ENCODE measurements around the gene BBS7. TPM values are rescaled to one million over a fixed set of nuclear protein-coding genes. Genes with fewer than 3 reads are reported as not detected.

BBS7 gene
- total RNA-seq (2014; rRNA removed; shearing (Covaris generic)), result 11.4 and 13.1 TPM in 2 replicates
- polyA plus RNA-seq (2014; cell fraction: nucleus; rRNA removed), result 8.8 and 10.3 TPM in 2 replicates

GRCh38 chr4:121869841-121870822 is at the start of gene BBS7:
TSS of gene BBS7 (minus strand) at chr4:121870474. CDS start at chr4:121870313, 161 bp downstream.
- DNase-seq (ENCODE audit: extremely low read depth, low read depth), result peak; percentile 89

DNA sequence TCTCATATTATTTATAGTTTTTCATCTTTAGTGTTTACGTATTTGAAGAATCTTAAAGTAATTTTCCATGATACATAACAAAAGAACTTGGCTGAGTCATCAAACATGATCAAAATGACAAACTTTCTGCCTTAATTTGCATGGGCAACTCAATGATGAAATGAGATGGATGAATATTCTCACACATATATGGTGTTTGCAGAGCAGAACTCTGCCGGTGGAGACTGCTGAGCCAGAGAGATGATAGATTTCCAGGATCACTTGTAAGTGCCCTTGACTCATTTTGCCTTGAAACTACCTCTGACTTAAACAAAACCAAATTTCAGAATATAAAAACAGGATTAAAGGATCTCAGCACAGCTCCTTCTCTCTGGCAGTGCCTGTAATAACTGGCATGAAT is 43.4 kb upstream of the BBS7 start:
- DNase-seq (ENCODE audit: extremely low read depth, low read depth), result no peak

- no peak for DNase-seq (ENCODE audit: extremely low read depth, low read depth)
Measured at GRCh38 chr4:121908346-121908745, 38.1 kb upstream of the BBS7 start.

- peak; percentile 54 for DNase-seq (ENCODE audit: extremely low read depth, low read depth)
Measured at GRCh38 chr4:121900132-121900983, 30.1 kb upstream of the BBS7 start.

DNA sequence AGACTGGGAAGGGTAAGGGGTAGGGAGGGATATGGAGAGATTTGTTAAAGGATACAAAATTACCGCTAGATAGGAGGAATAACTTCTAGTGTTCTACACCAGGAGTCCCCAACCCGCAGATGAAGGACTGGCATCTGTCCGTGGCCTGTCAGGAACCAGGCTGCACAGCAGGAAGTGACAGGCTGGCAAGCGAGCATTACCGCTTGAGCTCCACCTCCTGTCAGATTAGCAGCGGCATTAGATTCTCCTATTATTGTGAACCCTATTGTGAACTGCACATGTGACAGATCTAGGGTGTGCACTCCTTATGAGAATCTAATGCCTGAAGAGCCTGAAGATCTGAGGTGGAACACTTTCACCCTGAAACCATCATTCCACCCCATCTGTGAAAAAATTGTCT is 27.9 kb upstream of the BBS7 start:
- DNase-seq (ENCODE audit: extremely low read depth, low read depth), result no peak

DNA sequence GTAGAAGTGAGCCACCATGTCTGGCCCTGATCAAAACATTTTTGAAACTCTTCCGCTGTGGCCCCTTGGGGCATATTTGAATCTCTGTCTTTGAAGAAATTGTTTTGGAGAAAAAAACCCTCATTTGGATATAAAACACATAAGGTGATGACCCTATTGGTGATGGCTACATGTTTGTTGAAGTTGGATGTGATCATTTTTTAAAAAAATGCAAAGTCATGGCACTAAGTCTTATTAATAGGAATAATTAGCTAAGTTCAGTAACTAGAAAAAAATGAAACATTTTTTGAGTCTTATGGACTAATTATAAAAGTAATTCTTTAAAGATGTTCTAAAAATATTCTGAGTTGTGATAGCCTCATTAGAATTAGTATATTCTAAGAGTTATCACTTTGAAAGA is 17.9 kb upstream of the BBS7 start:
- no peak for DNase-seq (ENCODE audit: extremely low read depth, low read depth)

DNA sequence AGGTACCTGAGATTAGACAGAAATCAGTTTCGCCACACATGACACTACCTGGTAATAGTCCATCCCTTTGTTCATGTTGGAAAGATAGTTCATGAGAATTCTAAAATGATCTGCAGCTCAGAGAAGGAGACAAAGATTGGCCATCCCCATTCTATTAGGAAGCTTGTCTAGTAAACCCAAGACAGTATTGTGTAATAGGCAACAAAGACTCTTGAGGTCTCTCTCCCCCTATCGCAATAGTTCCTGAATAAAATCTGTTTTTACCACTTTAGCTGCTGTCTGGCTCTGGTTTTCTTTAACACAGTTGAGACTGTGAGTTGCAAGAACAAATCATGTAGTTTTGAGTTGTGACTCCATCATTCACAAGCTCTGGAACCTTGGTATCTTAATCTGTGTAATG is 14.8 kb upstream of the BBS7 start:
- DNase-seq (ENCODE audit: extremely low read depth, low read depth), result no peak

- no peak for DNase-seq (ENCODE audit: extremely low read depth, low read depth)
Measured at GRCh38 chr4:121881158-121881557, 10.9 kb upstream of the BBS7 start.

- no peak for DNase-seq (ENCODE audit: extremely low read depth, low read depth)
Measured at GRCh38 chr4:121879135-121879534, 8.9 kb upstream of the BBS7 start.

- DNase-seq (ENCODE audit: extremely low read depth, low read depth), result no peak
Measured at GRCh38 chr4:121877041-121877773, 6.9 kb upstream of the BBS7 start.

DNA sequence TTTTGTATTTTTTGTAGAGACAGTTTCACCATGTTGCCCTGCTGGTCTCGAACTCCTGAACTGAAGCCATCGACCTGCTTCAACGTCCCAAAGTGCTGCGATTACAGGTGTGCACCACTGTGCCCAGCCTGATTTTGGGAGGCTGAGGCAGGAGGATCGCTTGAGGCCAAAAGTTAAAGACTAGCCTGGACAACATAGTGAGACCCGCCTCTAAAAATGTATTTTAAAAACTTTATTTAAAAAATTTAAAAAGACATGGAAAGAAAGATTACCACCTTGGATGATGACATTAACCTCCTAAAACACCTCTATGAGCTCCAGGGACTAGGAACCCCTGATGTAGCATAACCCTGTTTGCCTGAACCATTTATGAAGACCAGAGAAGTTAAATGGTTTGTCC is 5.8 kb upstream of the BBS7 start:
- DNase-seq (ENCODE audit: extremely low read depth, low read depth), result no peak

GRCh38 chr4:121875652-121876051 is 5.4 kb upstream of the BBS7 start:
- DNase-seq (ENCODE audit: extremely low read depth, low read depth), result no peak

DNA sequence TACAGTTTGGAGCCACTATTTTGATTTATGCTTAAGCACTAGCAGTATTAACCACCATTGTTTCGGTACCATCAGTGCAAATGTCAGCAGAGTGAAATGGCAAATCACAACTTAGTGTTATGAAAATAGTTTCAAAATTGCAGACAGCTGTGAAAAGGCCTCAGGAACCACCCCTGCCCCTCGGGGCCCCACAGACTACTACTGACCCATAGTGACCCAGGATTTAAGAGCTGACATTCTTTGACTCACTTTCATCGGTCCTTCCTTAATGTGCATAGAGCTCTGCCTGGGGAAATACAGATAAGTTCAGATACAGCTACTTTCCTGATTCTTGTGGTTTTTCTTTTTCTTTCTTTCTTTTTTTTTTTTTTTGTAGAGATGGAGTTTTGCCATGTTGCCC is 3.3 kb upstream of the BBS7 start:
- peak; percentile 76 for DNase-seq (ENCODE audit: extremely low read depth, low read depth)

DNA sequence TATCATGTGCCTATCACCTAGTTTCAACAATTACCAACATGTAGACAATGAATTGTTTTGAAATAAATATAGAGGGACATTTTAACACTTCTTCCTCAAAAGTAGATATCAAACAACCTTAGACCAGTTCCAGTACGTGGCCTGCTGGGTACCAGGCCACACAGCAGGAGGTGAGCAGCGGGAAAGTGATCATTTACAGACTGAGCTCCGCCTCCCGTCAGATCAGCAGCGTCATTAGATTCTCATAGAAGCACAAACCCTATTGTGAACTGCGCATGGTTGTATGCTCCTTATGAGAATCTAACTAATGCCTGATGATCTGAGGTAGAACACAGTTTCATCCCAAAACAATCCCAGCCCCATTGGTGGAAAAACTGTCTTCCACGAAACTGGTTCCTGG is 6.5 kb downstream of the BBS7 start:
- DNase-seq (ENCODE audit: extremely low read depth, low read depth), result no peak

- DNase-seq (ENCODE audit: extremely low read depth, low read depth), result no peak
Measured at GRCh38 chr4:121861426-121861825, 8.8 kb downstream of the BBS7 start.

- DNase-seq (ENCODE audit: extremely low read depth, low read depth), result no peak
Measured at GRCh38 chr4:121860121-121860520, 10.2 kb downstream of the BBS7 start.

- no peak for DNase-seq (ENCODE audit: extremely low read depth, low read depth)
Measured at GRCh38 chr4:121851354-121851753, 18.9 kb downstream of the BBS7 start.

DNA sequence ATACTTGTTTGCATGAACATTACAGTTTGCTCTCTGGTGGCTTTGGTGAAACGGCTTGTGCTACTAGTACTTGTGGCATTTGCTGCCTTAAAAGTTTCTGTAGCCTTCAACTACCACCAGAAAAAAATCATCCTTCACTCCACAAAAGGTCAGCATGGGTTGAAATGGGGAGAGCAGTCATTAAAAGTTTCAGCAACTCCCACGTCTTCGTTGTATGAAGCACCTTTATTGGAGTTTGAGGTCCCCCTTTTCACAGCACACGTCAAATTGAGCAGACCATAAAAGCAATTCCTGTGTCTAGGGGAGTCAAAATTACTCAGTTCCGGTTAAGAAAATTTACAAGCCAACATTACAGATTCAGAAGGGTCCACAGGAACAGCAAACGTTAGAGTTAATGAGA is 23.6 kb downstream of the BBS7 start:
- DNase-seq (ENCODE audit: extremely low read depth, low read depth), result no peak

DNA sequence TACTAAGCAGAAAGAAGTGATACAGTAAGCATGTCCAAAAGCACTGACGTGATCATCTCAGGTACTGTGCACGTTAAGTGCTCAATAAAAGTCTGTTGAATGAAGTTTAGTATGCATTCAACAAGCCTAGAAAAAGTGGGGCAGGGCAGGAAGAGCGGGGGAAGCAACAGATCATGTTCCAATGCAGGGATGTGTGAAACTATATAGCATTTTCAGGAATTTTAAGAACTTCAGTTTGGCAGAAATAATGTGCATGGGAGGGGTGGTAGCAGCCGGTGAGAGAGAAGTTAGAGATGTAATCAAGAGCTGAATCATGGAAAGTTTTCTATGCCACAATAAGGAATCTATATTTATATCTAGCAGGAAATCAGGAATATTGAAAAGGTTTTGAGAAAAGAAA is 27.4 kb downstream of the BBS7 start:
- no peak for DNase-seq (ENCODE audit: extremely low read depth, low read depth)

DNA sequence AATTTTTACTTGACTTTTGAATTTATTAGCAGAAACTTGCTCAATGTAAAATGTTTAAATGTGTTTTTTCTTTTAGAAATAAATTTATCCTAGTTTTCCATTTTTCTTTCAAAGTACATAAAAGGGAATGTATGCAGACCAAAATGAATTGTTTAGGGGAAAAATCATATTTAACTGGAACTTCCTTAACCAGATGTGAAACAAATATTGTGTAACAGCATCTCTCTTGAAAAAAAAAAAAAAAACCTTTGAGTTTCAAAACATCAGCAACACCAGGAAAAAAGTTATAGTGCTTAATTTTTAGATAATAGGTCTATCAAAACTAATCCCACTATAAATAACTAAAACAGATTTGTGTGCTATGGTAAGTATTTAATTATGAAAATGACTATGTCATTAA is 32.1 kb downstream of the BBS7 start:
- DNase-seq (ENCODE audit: extremely low read depth, low read depth), result no peak

- DNase-seq (ENCODE audit: extremely low read depth, low read depth), result no peak
Measured at GRCh38 chr4:121829511-121829910, 40.8 kb downstream of the BBS7 start.
